Cardiac muscle cell (in vitro differentiated cells and primary cell): ENCODE results near the gene CCDC184. TPM values are rescaled to one million over a fixed set of nuclear protein-coding genes. Genes with fewer than 3 reads are reported as not detected.

Experiments used
- DNase-seq, 2 donors: peaks; one replicate each; pipeline versions ENCODE4 v3.0.0 to v3.0.0-alpha.2; 2010 to 2017; ENCODE audit warnings: low read depth in 1 of 2, low spot score in 1 of 2
- H3K27ac ChIP-seq: fragments of 200-600 bp; sonication (generic); 2 replicates; pipeline ENCODE4 v1.5.1; 2016
- H3K27me3 ChIP-seq: fragments of 200-600 bp; sonication (generic); 2 replicates; pipeline ENCODE4 v1.6.0; 2016; ENCODE audit warnings: control low read depth
- H3K36me3 ChIP-seq: fragments of 200-600 bp; sonication (generic); 2 replicates; pipeline ENCODE4 v1.5.1; 2016; ENCODE audit warnings: control low read depth
- H3K4me1 ChIP-seq: fragments of 200-600 bp; sonication (generic); 2 replicates; pipeline ENCODE4 v1.8.1; 2017; ENCODE audit warnings: low read depth, mild to moderate bottlenecking, mixed run types
- H3K4me3 ChIP-seq: fragments of 200-600 bp; sonication (generic); 2 replicates; pipeline ENCODE4 v1.5.1; 2016; ENCODE audit warnings: mild to moderate bottlenecking
- H3K9me3 ChIP-seq: fragments of 200-600 bp; sonication (generic); 2 replicates; pipeline ENCODE4 v1.5.1; 2017; ENCODE audit warnings: low read depth, mild to moderate bottlenecking, control low read depth
- CTCF ChIP-seq: IDR thresholded peaks from 2 replicates; pipeline ENCODE4 v1.5.1; 2012; ENCODE audit warnings: low read depth, mild to moderate bottlenecking, low read length
- polyA plus RNA-seq: library from polyadenylated mRNA; unstranded; fragments of >200 nt; fragmentation: Nextera tagmentation; extraction: Ambion mirVana; gene quantifications from 2 replicates; pipeline ENCODE4 v1.2.1, GENCODE V29; 2016
- total RNA-seq: library from RNA; depleted of rRNA; stranded (reverse); fragments of >200 nt; gene quantifications from 2 replicates; pipeline ENCODE4 v1.2.3, GENCODE V29; 2016

CCDC184 gene
- total and polyA plus RNA-seq, 2 experiments from 2014 or later = 0.45 TPM; not detected in 1

- Histone ChIP-seq H3K27me3 (peaks cover 94% of the 10 kb centered on the region), H3K36me3 (no peaks in the 10 kb centered on the region), H3K9me3 (no peaks in the 10 kb centered on the region), H3K4me3 (no peak overlapping the region), H3K27ac (no peak overlapping the region), H3K4me1 (no peaks in the 10 kb centered on the region)
- no peak for TF ChIP-seq CTCF
- DNase-seq = peak in 1 of 2 donors; percentile 27
These were observed 1.9 kb downstream of the CCDC184 start for GRCh38 chr12:48185181-48185919.

GRCh38 chr12:48187916-48188695, 4.7 kb downstream of the CCDC184 start:
- H3K27ac ChIP-seq = no peak overlapping the region
- no peak for TF ChIP-seq CTCF
- peaks cover 95% of the 10 kb centered on the region for H3K27me3 ChIP-seq
- H3K4me1 ChIP-seq = no peaks in the 10 kb centered on the region
- H3K36me3 ChIP-seq = no peaks in the 10 kb centered on the region
- no peak overlapping the region for H3K4me3 ChIP-seq
- H3K9me3 ChIP-seq = no peaks in the 10 kb centered on the region
- DNase-seq = no peak

- TF ChIP-seq CTCF = peak; percentile 88
- Histone ChIP-seq H3K4me3 (no peak overlapping the region), H3K27me3 (peaks cover 95% of the 10 kb centered on the region), H3K4me1 (no peaks in the 10 kb centered on the region), H3K9me3 (no peaks in the 10 kb centered on the region), H3K27ac (no peak overlapping the region), H3K36me3 (no peaks in the 10 kb centered on the region)
- DNase-seq = peak; percentile 68 to 82
These were observed 6.1 kb downstream of the CCDC184 start for GRCh38 chr12:48189331-48190125.

- H3K36me3 ChIP-seq = no peaks in the 10 kb centered on the region
- no peak for TF ChIP-seq CTCF
- peaks cover 92% of the 10 kb centered on the region for H3K27me3 ChIP-seq
- H3K9me3 ChIP-seq = no peaks in the 10 kb centered on the region
- no peak overlapping the region for H3K4me3 ChIP-seq
- H3K4me1 ChIP-seq = no peaks in the 10 kb centered on the region
- no peak for DNase-seq
- H3K27ac ChIP-seq = no peak overlapping the region
These were observed 7.7 kb downstream of the CCDC184 start for GRCh38 chr12:48191096-48191495.

- Histone ChIP-seq H3K4me1 (no peaks in the 10 kb centered on the region), H3K9me3 (no peaks in the 10 kb centered on the region), H3K27ac (no peak overlapping the region), H3K4me3 (no peak overlapping the region), H3K27me3 (peaks cover 76% of the 10 kb centered on the region), H3K36me3 (no peaks in the 10 kb centered on the region)
- TF ChIP-seq CTCF = no peak
- DNase-seq = no peak
These were observed 9.4 kb downstream of the CCDC184 start for GRCh38 chr12:48192861-48193260.
